Hepatic stellate cell (primary cell): ENCODE results near the gene CAMK2B.

ENCODE experiments used
- DNase-seq: peaks from one replicate; pipeline ENCODE4 v3.0.0; 2011; ENCODE audit warnings: low spot score

CAMK2B gene

GRCh38 chr7:44286618-44287487, 38.5 kb downstream of the CAMK2B start:
- DNase-seq = no peak

DNA sequence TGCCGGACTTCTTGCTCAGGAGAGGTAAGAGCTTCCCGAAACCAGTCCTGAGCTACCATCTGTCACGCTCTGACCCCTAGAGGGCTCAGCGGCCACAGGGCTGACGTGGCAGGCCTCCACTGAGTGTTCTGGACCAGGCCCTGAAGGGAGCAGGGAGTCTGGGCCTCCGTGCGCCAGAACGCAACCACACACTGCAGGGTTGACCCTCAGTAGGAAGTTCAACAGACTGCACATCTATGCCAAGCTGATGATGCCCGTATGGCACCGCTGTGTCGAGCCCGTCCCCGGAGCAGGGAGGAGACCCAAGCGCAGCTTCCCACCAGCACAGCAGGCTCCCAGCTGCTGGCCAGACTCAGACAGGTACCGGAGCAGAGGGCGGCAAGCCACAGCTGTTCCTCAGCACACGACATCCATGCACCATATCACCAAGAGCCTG, 39.2 kb downstream of the CAMK2B start:
- DNase-seq = no peak

DNA sequence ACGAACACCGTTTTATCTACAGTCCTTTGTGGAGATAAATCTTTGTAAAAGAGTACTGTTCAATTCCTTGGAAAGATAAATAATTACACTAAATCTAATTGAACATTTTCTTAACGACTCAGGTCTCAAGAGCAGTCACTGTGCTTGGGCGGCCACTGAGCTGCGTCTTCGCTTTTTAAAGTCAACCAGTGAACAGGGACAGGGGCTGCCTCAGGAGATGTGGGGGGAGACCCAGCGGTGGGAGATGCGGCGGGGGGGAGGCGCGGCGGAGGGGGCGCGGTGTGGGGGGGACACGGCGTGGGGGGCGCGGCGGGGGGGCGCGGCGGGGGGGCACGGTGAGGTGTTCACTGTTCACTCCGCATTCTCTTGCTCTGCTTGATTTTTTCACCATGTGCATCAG, 39.8 kb downstream of the CAMK2B start:
- DNase-seq = no peak

DNA sequence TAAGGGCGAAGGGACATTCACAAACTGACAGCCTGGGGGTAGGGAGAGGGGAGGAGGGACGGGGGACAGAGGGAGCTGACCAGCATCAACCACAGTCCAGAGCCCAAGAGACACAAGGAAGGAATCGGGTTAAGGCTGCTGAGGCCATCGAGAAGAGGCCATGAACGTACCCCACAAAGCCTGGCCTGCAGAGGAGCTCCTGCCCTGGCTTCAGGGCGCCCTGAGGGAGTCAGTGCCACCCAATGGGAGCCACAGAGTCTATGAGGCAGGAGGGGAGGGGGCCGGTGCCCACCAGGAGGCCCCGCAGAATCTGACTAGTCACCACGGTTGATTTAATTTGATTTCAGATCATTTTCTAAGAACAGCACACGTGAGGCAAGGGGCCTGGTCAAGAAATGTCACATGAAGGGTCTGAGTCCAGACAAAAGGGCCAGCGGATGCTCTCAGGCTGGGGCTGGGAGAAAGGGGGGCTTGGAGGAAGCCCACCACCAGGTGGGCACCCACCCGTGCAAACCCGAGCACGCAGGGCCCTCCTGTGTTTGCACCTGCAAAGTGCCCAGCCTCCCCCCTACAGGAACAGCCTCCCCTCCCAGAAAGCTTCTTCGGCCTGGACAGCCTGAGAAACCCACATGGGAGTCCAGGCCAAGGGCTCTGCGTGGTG, 40.4 kb downstream of the CAMK2B start:
- DNase-seq = no peak

- no peak for DNase-seq
Observed at GRCh38 chr7:44284216-44284615, 41.2 kb downstream of the CAMK2B start.

- no peak for DNase-seq
Observed at GRCh38 chr7:44283381-44284211, 41.8 kb downstream of the CAMK2B start.

- DNase-seq = no peak
Observed at GRCh38 chr7:44282601-44283171, 42.7 kb downstream of the CAMK2B start.

DNA sequence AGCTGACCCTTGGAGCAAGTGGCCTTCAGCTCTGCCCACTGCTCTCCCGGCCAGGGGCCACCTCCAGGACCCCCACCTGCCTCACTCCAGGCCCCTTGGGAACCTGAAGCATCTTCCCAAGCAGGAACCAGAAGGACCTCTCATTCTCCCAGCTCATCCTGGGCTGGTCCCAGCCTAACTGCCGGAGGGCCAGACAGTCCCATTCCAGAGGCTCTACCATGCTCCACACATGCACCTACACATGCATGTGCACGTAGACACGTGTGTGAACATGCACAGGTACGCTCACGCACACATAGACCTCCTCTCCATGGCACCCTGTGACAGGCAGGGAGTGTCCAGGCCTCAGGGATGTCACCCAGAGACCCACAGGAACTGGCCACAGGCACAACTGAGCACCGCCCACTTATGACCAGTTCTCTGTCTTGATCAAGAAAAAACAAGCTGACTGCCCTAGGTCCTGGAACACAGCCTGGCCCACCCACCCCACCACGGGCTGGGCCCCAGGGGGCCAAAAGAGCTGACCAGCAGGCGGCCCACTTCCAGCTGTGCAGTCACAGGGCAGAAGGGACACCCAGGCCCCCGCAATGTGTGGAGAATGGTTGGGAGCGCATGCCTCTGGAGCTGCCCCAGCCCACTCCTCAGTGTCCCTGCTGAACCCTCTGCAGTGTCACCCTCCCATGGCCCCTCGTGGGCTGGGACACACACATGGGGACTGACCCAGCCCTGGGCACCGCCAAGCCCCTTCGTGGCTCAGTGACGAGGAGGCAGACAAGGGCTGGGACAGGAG, 43.4 kb downstream of the CAMK2B start:
- DNase-seq = no peak

- DNase-seq = no peak
Observed at GRCh38 chr7:44280993-44281721, 44.2 kb downstream of the CAMK2B start.

DNA sequence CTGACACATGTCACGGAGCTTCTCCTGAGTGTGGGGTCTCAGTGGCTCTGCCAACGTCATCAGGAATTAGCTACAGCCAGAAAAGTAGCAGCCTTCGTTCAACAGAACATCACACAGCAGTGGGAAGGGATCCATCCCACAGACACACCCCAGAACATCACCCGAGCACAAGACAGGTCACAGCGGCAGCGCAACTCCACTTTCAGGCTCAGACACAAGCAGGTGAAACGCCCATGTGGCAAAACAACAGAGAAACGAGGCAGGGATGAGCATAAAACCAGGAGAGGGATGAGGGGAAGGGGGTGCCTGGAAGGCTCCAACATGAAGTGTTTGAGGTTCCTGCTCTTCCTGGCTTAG, 44.8 kb downstream of the CAMK2B start:
- DNase-seq = no peak

DNA sequence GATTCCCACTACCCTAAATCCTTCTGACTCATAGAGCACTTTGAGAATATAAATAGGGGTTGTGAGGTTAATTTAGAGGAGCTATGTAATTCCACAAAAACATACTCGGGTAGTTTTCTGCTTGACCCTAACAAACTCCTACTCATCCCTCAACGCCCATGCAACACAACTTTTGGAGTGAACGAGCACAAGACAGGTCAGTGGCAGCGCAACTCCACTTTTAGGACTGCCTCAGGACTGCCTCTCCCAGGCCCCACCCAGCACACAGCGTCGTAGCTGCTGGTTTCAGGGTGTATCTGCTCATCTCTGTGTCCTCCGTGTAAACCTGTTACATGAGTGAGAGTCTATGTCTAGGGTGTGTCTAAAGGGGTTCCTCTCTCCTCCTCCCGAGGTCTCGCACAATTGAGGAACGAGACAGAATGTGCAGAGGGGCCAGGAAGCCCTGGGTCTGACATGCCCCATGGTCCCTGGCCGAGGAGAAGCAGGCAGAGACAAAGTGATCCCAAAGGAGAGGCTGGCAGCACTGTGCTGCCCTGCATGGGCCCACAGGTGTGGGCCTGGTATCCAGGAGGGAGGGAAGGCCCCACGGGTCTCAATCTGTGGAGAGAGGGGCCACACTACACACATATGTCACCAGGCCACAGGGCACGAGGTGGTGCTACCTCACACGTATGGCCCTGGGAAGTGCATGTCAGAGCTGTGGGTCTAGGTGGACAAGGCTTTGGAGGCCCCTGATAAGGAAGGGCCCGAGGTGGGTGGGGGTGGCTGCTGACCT, 45.5 kb downstream of the CAMK2B start:
- DNase-seq = no peak

DNA sequence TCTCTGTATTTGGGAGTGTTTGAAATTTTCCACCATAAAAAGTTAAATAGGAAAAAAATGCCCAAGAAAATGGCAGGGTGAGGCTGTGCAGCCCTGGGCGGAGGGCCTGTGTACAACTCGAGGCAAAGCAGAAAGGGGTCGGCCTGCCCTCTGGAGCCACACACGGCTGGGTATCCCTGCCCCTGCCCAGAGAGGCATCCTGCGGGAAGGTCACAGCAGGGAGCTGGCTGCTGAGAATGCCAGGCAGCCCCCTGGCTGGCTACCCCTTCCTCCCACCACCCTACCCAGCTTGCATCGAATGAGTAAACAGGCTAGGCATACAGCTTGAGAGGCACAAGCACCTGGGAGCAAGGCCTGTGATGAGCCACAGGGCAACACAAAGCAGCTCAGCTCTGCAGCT, 46.1 kb downstream of the CAMK2B start:
- no peak for DNase-seq

DNA sequence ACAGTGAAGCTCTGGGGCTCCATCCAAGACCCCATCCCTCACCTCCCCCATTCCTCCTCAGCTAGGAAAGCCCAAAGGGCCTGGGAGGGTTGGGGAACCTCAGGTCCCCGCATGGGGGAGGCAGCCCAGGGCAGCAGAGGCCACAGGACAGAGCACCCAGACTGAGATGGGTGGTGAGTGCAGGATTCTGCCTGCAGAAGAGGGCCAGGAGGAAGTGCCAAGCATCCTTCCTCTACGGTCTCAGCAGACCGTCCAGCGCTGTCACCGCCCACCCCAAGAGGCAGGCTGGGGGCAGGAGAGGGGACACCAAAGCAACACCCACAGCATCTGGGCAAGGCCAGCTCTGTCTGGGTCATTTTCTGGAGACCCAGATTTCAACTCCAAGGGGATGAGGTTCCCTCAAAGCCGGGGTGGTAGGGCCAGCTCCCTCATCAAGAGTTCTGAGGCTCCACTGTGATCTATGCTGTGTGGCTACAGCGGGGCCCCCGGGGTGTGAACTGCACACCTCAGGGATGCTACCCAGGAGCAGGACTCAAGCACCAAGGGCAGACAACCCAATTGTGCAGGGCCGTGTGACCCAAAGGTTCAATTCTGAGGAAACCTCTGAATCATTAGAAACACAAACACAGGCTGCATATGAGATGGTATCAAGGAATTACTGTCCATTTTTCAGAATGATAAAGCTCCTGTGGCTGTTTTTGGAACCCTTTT, 46.8 kb downstream of the CAMK2B start:
- DNase-seq = peak; percentile 72

DNA sequence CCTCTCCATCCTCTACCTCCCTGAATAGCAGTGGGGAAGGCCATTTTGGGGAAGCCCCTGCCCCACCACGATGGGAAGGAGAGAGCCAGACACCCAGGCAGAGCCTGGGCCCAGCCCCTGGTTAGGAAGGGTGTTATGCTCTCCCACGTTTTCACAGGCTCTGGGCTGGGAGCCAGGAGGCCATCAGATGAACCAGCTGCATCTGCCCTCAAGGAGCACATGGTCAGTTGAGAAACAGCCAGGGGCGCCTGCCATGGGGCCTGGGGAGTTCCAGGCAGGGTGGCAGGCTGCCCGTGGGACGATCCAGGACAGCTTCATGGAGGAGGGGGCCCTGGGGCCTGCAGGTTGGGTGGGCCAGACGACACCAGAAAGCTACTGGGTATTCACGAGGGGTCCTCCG, 47.5 kb downstream of the CAMK2B start:
- DNase-seq = peak; percentile 57

GRCh38 chr7:44277391-44277790, 48.0 kb downstream of the CAMK2B start:
- no peak for DNase-seq

DNA sequence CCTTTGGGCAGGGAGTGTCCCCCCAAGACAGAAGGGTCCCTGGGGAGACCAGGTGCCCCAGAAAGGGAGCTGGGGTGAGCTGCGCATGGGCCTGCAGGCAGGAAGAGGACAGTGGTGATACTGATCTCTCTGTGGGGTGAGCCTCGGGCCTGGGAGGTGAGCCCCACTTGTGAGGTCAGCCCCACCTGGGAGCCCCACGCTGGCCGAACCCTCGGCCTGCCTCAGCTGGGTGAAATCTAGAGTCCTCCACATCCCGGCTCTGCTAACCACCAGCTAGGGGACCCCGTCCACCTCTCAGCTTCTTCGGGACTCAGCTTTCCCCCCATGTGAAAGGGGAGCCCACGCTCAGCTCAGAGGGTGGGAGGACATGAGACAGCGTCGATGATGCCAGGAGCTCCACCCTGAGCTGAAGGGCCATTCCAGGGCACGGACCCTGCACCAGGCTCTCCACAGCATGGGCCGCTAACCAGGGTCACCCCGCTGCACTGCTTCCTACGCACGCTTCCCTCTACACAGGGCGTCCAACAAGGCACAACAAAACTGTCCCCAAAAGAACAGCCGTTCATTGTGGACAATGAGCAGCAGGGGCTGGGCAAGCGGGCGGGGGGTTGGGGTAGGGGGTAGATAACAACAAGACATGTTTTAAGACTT, 48.7 kb downstream of the CAMK2B start:
- DNase-seq = no peak

DNA sequence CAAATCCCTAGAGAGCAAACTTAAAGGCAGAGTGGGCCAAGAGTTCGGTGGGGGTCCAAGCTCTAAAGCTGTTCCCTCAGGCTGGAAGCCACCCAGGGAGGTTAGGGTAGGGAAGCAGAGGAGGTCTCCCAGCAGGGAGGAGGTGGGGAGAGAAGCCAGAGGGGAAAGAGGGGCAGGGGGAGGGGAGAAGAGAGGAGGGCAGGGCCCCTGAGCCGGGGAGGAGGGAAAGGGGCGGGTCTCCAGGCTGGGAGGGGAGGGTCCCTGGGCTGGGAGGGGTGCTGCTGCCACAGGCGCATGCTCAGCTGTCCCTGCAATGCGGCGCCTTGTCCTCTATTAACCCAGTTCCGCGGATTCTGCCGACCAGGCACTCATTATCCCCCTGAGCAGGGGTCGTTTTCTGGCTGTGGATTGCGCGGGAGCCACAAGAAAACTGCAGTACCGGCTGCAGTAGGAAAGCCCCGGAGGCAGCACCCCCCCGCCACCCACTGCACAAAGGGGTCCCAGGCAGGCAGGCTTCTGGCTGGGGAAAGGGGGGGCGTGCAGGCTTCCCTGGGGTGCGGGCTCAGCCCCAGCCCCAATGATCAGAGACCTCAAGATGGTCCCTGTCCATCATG, 49.3 kb downstream of the CAMK2B start:
- no peak for DNase-seq

- DNase-seq = no peak
Observed at GRCh38 chr7:44275146-44275545, 50.2 kb downstream of the CAMK2B start.

DNA sequence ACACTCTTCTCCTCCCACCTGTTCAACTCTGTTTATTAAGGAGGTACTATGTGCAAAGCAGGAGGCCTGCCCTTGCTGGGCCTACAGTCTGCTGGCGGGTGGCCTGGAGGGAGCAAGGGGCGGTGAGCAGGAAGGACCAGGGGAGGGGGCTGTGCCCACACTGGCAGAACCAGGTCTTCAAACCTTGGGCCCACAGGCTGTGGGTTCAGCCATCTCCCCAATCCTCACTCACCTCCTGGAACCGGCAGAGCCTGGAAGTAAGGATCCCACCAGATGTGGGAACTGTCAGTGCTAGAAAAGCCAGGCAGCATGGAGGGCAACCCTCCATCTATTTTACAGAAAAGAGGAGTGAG, 50.8 kb downstream of the CAMK2B start:
- DNase-seq = no peak
